Neuronal stem cell (in vitro differentiated cells): ENCODE measurements around the gene RIT2.

Experiments used
- DNase-seq: peaks from one replicate; pipeline ENCODE4 v3.0.0-alpha.2; 2013; ENCODE audit warnings: low spot score
- H2AFZ ChIP-seq: one replicate; pipeline ENCODE4 v1.6.1; 2013; ENCODE audit warnings: mild to moderate bottlenecking, low read length, inconsistent platforms
- H2AK5ac ChIP-seq: 2 replicates; pipeline ENCODE4 v1.6.1; 2013; ENCODE audit warnings: low read depth, mild to moderate bottlenecking, inconsistent platforms, low read length, moderate library complexity, mixed read lengths
- H2BK120ac ChIP-seq: 2 replicates; pipeline ENCODE4 v1.6.1; 2013; ENCODE audit warnings: low read depth, mild to moderate bottlenecking, inconsistent platforms, low read length, moderate library complexity, mixed read lengths
- H2BK12ac ChIP-seq: one replicate; pipeline ENCODE4 v1.6.1; 2013; ENCODE audit warnings: low read length, inconsistent platforms
- H2BK15ac ChIP-seq: 2 replicates; pipeline ENCODE4 v1.6.1; 2013; ENCODE audit warnings: mild to moderate bottlenecking, low read length, inconsistent platforms, mixed read lengths
- H2BK5ac ChIP-seq: one replicate; pipeline ENCODE4 v1.6.1; 2013; ENCODE audit warnings: inconsistent platforms, mild to moderate bottlenecking, low read length, moderate library complexity
- H3K14ac ChIP-seq: one replicate; pipeline ENCODE4 v1.6.1; 2013; ENCODE audit warnings: low read length, inconsistent platforms
- H3K18ac ChIP-seq: 2 replicates; pipeline ENCODE4 v1.6.1; 2013; ENCODE audit warnings: low read length, inconsistent platforms
- H3K23ac ChIP-seq: 2 replicates; pipeline ENCODE4 v1.6.1; 2013; ENCODE audit warnings: low read depth, mild to moderate bottlenecking, mixed read lengths, low read length, inconsistent platforms; ENCODE audit not compliant: poor library complexity
- H3K27ac ChIP-seq: replicated peaks from 3 replicates; pipeline ENCODE4 v1.5.1; 2013; ENCODE audit warnings: low read length, inconsistent platforms
- H3K27me3 ChIP-seq, 3 experiments: 2 replicates each; pipeline ENCODE4 v1.6.1; 2013; ENCODE audit warnings: low read length in 3 of 3, mild to moderate bottlenecking in 2 of 3, inconsistent platforms in 1 of 3, low read depth in 1 of 3, mixed read lengths in 1 of 3, moderate library complexity in 1 of 3; ENCODE audit not compliant: control insufficient read depth in 3 of 3, insufficient read depth in 3 of 3
- H3K36me3 ChIP-seq, 2 donors: replicated peaks in 1 of 2; 2 replicates each; pipeline ENCODE4 v1.6.1; 2013; ENCODE audit warnings: low read length in 2 of 2; ENCODE audit not compliant: control insufficient read depth in 2 of 2, insufficient read depth in 2 of 2
- H3K4ac ChIP-seq: 2 replicates; pipeline ENCODE4 v1.6.1; 2013; ENCODE audit warnings: inconsistent platforms, mild to moderate bottlenecking, low read length, moderate library complexity
- H3K4me1 ChIP-seq, 2 donors: 1 replicate in 1 of 2; 2 replicates in 1 of 2; pipeline ENCODE4 v1.6.1; 2013; ENCODE audit warnings: low read length in 2 of 2, low read depth in 1 of 2; ENCODE audit not compliant: control insufficient read depth in 2 of 2, insufficient read depth in 1 of 2
- H3K4me2 ChIP-seq: one replicate; pipeline ENCODE4 v1.6.1; 2013; ENCODE audit warnings: mild to moderate bottlenecking, low read length, inconsistent platforms; ENCODE audit not compliant: insufficient read depth, poor library complexity, severe bottlenecking
- H3K4me3 ChIP-seq, 2 donors: 2 replicates each; pipeline ENCODE4 v1.5.1; 2013; ENCODE audit warnings: low read length in 2 of 2, mild to moderate bottlenecking in 2 of 2, inconsistent platforms in 1 of 2, moderate library complexity in 1 of 2
- H3K79me1 ChIP-seq: one replicate; pipeline ENCODE4 v1.6.1; 2013; ENCODE audit warnings: low read depth, mild to moderate bottlenecking, inconsistent platforms, low read length, moderate library complexity
- H3K9ac ChIP-seq: one replicate; pipeline ENCODE4 v1.6.1; 2013; ENCODE audit warnings: mild to moderate bottlenecking, low read depth, low read length, inconsistent platforms; ENCODE audit not compliant: poor library complexity
- H3K9me3 ChIP-seq, 2 donors: replicated peaks in 1 of 2; 2 replicates each; pipeline versions ENCODE3 to v1.6.1; 2013; ENCODE audit warnings: low read length in 2 of 2, mild to moderate bottlenecking in 2 of 2, inconsistent platforms in 1 of 2, low read depth in 1 of 2, mixed read lengths in 1 of 2, moderate library complexity in 1 of 2; ENCODE audit not compliant: control insufficient read depth in 2 of 2, insufficient read depth in 1 of 2
- H4K8ac ChIP-seq: one replicate; pipeline ENCODE4 v1.6.1; 2013; ENCODE audit warnings: low read depth, mild to moderate bottlenecking, inconsistent platforms, low read length, moderate library complexity
- H4K91ac ChIP-seq: one replicate; pipeline ENCODE4 v1.6.1; 2013; ENCODE audit warnings: low read length, low read depth, mild to moderate bottlenecking, inconsistent platforms; ENCODE audit not compliant: poor library complexity
- WGBS, 2 donors: extraction: QIAGEN DNeasy Blood & Tissue Kit; methylation state at CpG; one replicate each; pipeline ENCODE4 v1.1.7; 2013; ENCODE audit warnings: missing lambda C conversion rate in 2 of 2, mixed read lengths in 1 of 2; ENCODE audit not compliant: insufficient read length in 2 of 2, insufficient replicate concordance in 1 of 2; ENCODE audit errors: extremely low coverage in 2 of 2; 5-methylcytosine and 5-hydroxymethylcytosine counted together

The RIT2 gene

DNA sequence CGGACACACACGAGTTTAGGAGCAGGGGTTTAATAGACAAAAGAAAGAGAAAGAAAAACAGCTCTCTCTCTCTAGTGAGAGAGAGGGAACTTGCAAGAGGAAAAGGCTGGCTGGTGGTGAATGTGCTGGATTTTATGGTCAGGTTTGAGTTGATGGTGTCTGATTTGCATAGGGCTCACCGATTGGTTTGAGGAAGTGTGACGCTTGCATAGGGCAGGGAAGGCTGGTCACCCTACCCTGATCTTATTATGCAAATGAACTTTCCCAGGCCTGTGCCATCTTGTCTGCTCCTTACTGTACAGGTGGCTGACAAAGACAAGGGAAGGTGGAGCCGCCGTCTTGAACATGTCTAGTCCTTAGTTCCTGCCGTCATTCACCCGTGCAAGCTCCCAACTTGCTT, 408.9 kb downstream of the RIT2 start:
- DNase-seq: no peak

DNA sequence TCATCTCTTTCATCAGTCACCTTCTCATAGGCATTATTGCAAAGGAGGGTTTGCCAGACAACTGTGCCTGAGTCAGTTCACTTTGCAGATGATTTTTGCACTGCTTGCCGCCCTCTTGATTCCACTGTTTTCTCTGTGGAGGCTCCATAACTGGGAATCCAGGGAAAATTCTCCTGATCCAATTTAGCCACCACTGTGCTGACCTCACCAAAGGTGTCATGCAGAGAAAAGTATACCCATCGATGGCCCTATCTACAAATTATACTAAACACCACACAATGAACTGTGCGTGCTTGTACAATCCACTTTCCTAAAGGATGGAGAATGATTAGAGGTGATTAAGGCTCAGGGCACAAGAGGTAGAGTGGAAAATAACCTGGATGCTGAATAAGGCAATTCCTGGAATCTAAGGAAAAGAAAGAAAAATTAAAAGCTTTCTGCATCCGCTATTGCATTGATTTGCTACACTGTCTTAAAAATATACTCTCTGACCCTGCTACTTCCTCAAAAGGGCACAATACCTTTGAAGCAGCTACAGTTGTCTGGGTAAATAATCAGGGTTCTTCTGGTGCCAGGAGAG, 409.4 kb downstream of the RIT2 start:
- Histone ChIP-seq H2AFZ (peak overlapping the region; percentile 85), H2BK5ac (no peak overlapping the region)

More for the DNA sequence above, 408.9 kb downstream of the RIT2 start:
- Histone ChIP-seq H2BK12ac (no peak overlapping the region), H3K4me1 (no peaks in the 10 kb centered on the region), H2BK120ac (no peak overlapping the region), H3K14ac (no peak overlapping the region), H3K18ac (no peak overlapping the region), H3K27ac (no peak overlapping the region), H4K8ac (no peak overlapping the region), H2AK5ac (no peak overlapping the region), H3K4me2 (no peak overlapping the region), H2AFZ (peak overlapping the region; percentile 85), H2BK15ac (no peak overlapping the region), H3K4ac (no peak overlapping the region), H4K91ac (no peak overlapping the region), H3K27me3 (no peaks in the 10 kb centered on the region), H2BK5ac (no peak overlapping the region), H3K9ac (no peak overlapping the region), H3K36me3 (no peaks in the 10 kb centered on the region), H3K9me3 (no peaks in the 10 kb centered on the region), H3K4me3 (no peak overlapping the region), H3K23ac (no peak overlapping the region), H3K79me1 (no peaks in the 10 kb centered on the region)
- WGBS, 2 donors: no CpG with 5 or more reads among the region's 8 CpGs

More for the DNA sequence above, 409.4 kb downstream of the RIT2 start:
- H3K27ac ChIP-seq: no peak overlapping the region
- H3K9ac ChIP-seq: no peak overlapping the region
- H3K4ac ChIP-seq: no peak overlapping the region
- H3K4me3 ChIP-seq: no peak overlapping the region
- H2BK120ac ChIP-seq: no peak overlapping the region
- no peak overlapping the region for H3K23ac ChIP-seq
- H3K4me1 ChIP-seq: no peaks in the 10 kb centered on the region
- H4K8ac ChIP-seq: no peak overlapping the region
- H3K4me2 ChIP-seq: no peak overlapping the region
- no peaks in the 10 kb centered on the region for H3K36me3 ChIP-seq
- H2AK5ac ChIP-seq: no peak overlapping the region
- no peaks in the 10 kb centered on the region for H3K9me3 ChIP-seq
- H3K14ac ChIP-seq: no peak overlapping the region
- H2BK12ac ChIP-seq: no peak overlapping the region
- no peaks in the 10 kb centered on the region for H3K27me3 ChIP-seq
- WGBS, 2 donors: no CpG with 5 or more reads among the region's 4 CpGs
- H3K18ac ChIP-seq: no peak overlapping the region
- no peaks in the 10 kb centered on the region for H3K79me1 ChIP-seq
- no peak for DNase-seq
- no peak overlapping the region for H4K91ac ChIP-seq
- no peak overlapping the region for H2BK15ac ChIP-seq
